ENCODE data around the gene SGMS1.

The SGMS1 gene

DNA sequence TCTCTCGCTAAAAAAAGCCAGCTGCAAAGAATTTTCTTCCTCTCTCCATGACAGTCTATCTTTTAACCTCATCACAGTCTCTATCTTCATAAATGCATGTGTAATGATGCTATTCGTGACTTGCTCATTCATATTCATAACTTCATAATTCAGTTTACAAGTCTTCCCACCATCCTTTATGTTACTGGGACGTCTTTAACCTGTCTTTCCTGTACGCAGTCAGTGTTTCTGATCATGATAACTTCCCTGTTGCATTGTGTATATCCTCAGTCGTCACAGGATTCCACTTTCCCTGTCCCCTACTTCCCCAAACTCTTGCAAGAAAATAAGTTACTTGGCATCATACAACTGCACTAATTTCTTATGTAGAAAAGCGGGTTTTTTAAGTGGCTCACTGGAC is 206.9 kb downstream of the SGMS1 start:
- H3K4me3 ChIP-seq (replicated peaks; ENCODE audit: low read depth, low read length) = peak overlapping the region; percentile 70

DNA sequence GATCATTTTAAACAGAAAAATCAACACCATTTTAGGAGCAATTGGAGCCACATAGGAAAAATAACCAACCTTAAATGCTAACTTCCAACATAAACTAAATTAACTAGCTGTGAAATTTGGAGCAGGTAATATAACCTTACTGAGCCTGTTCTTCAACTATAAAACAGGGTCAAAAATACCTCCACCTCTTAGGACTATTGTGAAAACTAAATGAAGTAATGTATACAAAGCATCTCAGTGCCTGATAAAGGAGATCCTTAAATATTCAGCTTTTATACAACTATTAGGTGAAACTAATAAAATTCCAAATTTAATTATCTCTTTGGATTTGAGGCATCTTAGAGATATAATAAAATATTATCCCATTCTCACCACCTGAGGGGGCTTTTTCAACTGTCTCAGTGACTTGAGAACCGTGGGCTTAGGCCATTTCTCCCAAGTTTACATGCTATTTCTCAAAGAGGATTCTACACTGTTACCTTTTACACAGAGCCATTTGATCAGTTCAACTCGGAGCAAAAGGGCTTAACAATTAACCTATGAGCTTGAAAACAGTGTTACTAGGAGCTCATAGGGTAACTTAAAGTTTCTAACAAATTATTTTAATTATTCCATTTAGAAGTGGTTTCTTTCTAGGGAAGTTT is 207.5 kb downstream of the SGMS1 start:
- peak; percentile 47 for DNase-seq (ENCODE audit: low read depth)

More for the DNA sequence above, 206.9 kb downstream of the SGMS1 start:
- DNase-seq (ENCODE audit: low read depth) = no peak
- TF ChIP-seq, protein P1, sequence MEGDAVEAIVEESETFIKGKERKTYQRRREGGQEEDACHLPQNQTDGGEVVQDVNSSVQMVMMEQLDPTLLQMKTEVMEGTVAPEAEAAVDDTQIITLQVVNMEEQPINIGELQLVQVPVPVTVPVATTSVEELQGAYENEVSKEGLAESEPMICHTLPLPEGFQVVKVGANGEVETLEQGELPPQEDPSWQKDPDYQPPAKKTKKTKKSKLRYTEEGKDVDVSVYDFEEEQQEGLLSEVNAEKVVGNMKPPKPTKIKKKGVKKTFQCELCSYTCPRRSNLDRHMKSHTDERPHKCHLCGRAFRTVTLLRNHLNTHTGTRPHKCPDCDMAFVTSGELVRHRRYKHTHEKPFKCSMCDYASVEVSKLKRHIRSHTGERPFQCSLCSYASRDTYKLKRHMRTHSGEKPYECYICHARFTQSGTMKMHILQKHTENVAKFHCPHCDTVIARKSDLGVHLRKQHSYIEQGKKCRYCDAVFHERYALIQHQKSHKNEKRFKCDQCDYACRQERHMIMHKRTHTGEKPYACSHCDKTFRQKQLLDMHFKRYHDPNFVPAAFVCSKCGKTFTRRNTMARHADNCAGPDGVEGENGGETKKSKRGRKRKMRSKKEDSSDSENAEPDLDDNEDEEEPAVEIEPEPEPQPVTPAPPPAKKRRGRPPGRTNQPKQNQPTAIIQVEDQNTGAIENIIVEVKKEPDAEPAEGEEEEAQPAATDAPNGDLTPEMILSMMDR (IDR thresholded peaks at IDR 0.05; ENCODE audit: low read length, missing control alignments) = no peak

GRCh38 chr10:50415292-50415691 is 208.5 kb downstream of the SGMS1 start:
- no peak overlapping the region for H3K4me3 ChIP-seq (replicated peaks; ENCODE audit: low read depth, low read length)
- no peak for DNase-seq (ENCODE audit: low read depth)

More for the DNA sequence above, 207.5 kb downstream of the SGMS1 start:
- TF ChIP-seq, protein P1 (IDR thresholded peaks at IDR 0.05; ENCODE audit: low read length, missing control alignments) = peak; percentile 17
- no peak overlapping the region for H3K4me3 ChIP-seq (replicated peaks; ENCODE audit: low read depth, low read length)

GRCh38 chr10:50410066-50410811 is 213.5 kb downstream of the SGMS1 start:
- TF ChIP-seq, protein P1 (IDR thresholded peaks at IDR 0.05; ENCODE audit: low read length, missing control alignments) = no peak
- DNase-seq (ENCODE audit: low read depth) = no peak
- H3K4me3 ChIP-seq (replicated peaks; ENCODE audit: low read depth, low read length) = no peak overlapping the region

More at GRCh38 chr10:50415292-50415691, 208.5 kb downstream of the SGMS1 start:
- TF ChIP-seq, protein P1 (IDR thresholded peaks at IDR 0.05; ENCODE audit: low read length, missing control alignments) = no peak

- H3K4me3 ChIP-seq (replicated peaks; ENCODE audit: low read depth, low read length) = no peak overlapping the region
- TF ChIP-seq, protein P1 (IDR thresholded peaks at IDR 0.05; ENCODE audit: low read length, missing control alignments) = no peak
Measured at GRCh38 chr10:50407076-50407801, 216.5 kb downstream of the SGMS1 start.

GRCh38 chr10:50406457-50407070 is 217.2 kb downstream of the SGMS1 start:
- H3K4me3 ChIP-seq (replicated peaks; ENCODE audit: low read depth, low read length) = no peak overlapping the region
- TF ChIP-seq, protein P1 (IDR thresholded peaks at IDR 0.05; ENCODE audit: low read length, missing control alignments) = no peak
- no peak for DNase-seq (ENCODE audit: low read depth)

More at GRCh38 chr10:50407076-50407801, 216.5 kb downstream of the SGMS1 start:
- no peak for DNase-seq (ENCODE audit: low read depth)

Data from fibroblast of pulmonary artery (primary cell).